Spleen (tissue), 7 donors: Measurements from ENCODE around the gene ZDHHC1.

Experiments used
- CTCF ChIP-seq, 11 experiments: fragments of 200-600 bp in 7 of 11; fragments of 450-650 bp in 4 of 11; sonication (generic) in 4 of 11; IDR thresholded peaks in 8 of 11; conservative IDR thresholded peaks in 3 of 11; 1 replicate in 7 of 11; 2 replicates in 4 of 11; pipeline versions ENCODE4 v1.4.0 to v1.8.0; 2016 to 2021; ENCODE audit warnings: antibody characterized with exemption in 11 of 11, inconsistent platforms in 4 of 11, mild to moderate bottlenecking in 1 of 11
- POLR2A ChIP-seq, 3 donors: fragments of 450-650 bp; IDR thresholded peaks; one replicate each; pipeline ENCODE4 v1.5.1; 2017; ENCODE audit warnings: antibody characterized with exemption in 3 of 3, mild to moderate bottlenecking in 1 of 3
- POLR2AphosphoS5 ChIP-seq, 3 donors: sonication (generic); formaldehyde crosslinking; IDR thresholded peaks; one replicate each; pipeline ENCODE4 v1.5.1; 2017; ENCODE audit warnings: antibody characterized with exemption in 3 of 3
- donor health status: DM: no; HTN: no; CAD: no; lungs with moderate emphysema.
- donor health status: DM: no; HTN: no; CAD: no.
- donor health status: DM: no; HTN: no; CAD: no.

DNA sequence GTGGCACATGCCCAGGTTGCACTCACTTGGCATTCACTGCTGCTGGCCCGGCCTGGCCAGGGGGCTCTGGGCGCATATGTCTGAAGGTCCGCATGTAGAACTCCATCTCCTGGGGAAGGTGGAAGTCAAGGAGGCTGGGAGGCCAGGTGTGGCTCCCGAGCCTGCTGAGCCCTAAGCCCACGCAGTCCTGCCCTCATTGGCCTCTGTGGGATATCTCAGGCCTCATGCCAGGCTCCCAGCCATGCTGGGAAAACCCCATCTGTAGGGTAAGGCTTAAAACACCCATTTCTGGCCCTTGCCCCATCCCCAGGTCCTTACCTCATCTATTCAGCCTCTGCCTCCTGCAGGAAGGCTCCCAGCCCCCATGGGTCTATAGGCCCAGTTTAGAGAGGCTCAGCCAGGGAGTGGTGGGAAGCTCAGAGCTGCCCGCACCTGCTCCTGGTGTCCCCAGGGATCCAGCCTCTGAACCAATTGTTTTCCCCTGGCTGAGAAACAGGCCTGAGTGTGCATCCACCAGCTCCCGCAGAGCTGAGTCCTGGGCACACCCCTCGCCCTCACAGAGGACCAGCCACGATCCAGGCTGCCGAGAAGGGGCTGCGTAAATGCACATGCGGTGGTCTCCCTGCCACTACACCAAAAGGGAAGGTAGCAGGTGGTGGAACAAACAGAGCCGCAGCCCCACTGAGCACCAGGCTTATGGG is 20.7 kb downstream of the ZDHHC1 start:
- no peak for TF ChIP-seq CTCF (IDR thresholded peaks at IDR 0.05 in 8 of 11, conservative IDR thresholded peaks at IDR 0.05 in 3 of 11)
- TF ChIP-seq POLR2A (IDR thresholded peaks at IDR 0.05), result no peak
- no peak for TF ChIP-seq POLR2AphosphoS5 (IDR thresholded peaks at IDR 0.05)
